A549 (cell line): Measurements from ENCODE around the gene P3H2.
A peak's percentile ranks its signal among the peaks of the same experiment; 100 is the strongest.

Experiments used
- BHLHE40 ChIP-seq: IDR thresholded peaks from 2 replicates; pipeline ENCODE4 v1.6.1; 2012; ENCODE audit warnings: low read depth, low read length, inconsistent platforms
- CBX8 ChIP-seq: fragments of 200-600 bp; sonication (generic); IDR thresholded peaks from 2 replicates; pipeline ENCODE4 v1.6.1; 2016
- E2F6 ChIP-seq: IDR thresholded peaks from 2 replicates; pipeline ENCODE4 v1.6.1; 2012; ENCODE audit warnings: low read depth, borderline replicate concordance
- EP300 ChIP-seq, 2 experiments: fragments of >200 bp; sonication (Bioruptor Twin); formaldehyde crosslinking; IDR thresholded peaks; 2 replicates in 1 of 2; 3 replicates in 1 of 2; pipeline ENCODE4 v1.6.1; 2016 to 2017
- ESRRA ChIP-seq: fragments of 150-350 bp; IDR thresholded peaks from 2 replicates; pipeline ENCODE4 v1.6.1; 2014; ENCODE audit warnings: mild to moderate bottlenecking, low read length, borderline replicate concordance
- HDAC2 ChIP-seq: fragments of 200-600 bp; sonication (generic); IDR thresholded peaks from 2 replicates; pipeline ENCODE4 v1.6.1; 2016
- JUN ChIP-seq, 2 experiments: fragments of >200 bp; sonication (Bioruptor Twin); formaldehyde crosslinking; IDR thresholded peaks; 2 replicates in 1 of 2; 3 replicates in 1 of 2; pipeline ENCODE4 v1.6.1; 2016 to 2017
- NPAS2 ChIP-seq: fragments of 250-450 bp; sonication (Bioruptor Pico); IDR thresholded peaks from 2 replicates; pipeline ENCODE4 v1.8.0; 2022; ENCODE audit warnings: mild to moderate bottlenecking, moderate library complexity, borderline replicate concordance
- POLR2A ChIP-seq: IDR thresholded peaks from 2 replicates; pipeline ENCODE4 v1.6.1; 2012; ENCODE audit warnings: mild to moderate bottlenecking, low read length
- REST ChIP-seq: fragments of 200-600 bp; sonication (generic); IDR thresholded peaks from 2 replicates; pipeline ENCODE4 v1.6.1; 2016; ENCODE audit warnings: antibody characterized with exemption, mild to moderate bottlenecking, moderate library complexity
- RFX5 ChIP-seq: fragments of 450-650 bp; IDR thresholded peaks from 2 replicates; pipeline ENCODE4 v1.7.1; 2014; ENCODE audit warnings: antibody characterized with exemption, mild to moderate bottlenecking, moderate library complexity
- TF ChIP-seq, protein P1 (sequence below): fragments of >200 bp; sonication (Bioruptor Twin); formaldehyde crosslinking; IDR thresholded peaks from 3 replicates; pipeline ENCODE4 v1.5.1; 2016
- TF ChIP-seq, protein P2 (sequence below): IDR thresholded peaks from 2 replicates; pipeline ENCODE4 v1.6.1; 2012

- TF ChIP-seq, protein P1, sequence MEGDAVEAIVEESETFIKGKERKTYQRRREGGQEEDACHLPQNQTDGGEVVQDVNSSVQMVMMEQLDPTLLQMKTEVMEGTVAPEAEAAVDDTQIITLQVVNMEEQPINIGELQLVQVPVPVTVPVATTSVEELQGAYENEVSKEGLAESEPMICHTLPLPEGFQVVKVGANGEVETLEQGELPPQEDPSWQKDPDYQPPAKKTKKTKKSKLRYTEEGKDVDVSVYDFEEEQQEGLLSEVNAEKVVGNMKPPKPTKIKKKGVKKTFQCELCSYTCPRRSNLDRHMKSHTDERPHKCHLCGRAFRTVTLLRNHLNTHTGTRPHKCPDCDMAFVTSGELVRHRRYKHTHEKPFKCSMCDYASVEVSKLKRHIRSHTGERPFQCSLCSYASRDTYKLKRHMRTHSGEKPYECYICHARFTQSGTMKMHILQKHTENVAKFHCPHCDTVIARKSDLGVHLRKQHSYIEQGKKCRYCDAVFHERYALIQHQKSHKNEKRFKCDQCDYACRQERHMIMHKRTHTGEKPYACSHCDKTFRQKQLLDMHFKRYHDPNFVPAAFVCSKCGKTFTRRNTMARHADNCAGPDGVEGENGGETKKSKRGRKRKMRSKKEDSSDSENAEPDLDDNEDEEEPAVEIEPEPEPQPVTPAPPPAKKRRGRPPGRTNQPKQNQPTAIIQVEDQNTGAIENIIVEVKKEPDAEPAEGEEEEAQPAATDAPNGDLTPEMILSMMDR: peak; percentile 6; the same call in 1 of the 3 replicates
- TF ChIP-seq POLR2A: no peak
- TF ChIP-seq EP300 (IDR thresholded peaks at IDR 0.05): no peak
- no peak for TF ChIP-seq BHLHE40
- TF ChIP-seq HDAC2: no peak
- no peak for TF ChIP-seq RFX5
- no peak for TF ChIP-seq E2F6
- no peak for TF ChIP-seq NPAS2 (CRISPR knock-in tag)
- no peak for TF ChIP-seq CBX8
- TF ChIP-seq REST: no peak
- TF ChIP-seq JUN (IDR thresholded peaks at IDR 0.05): no peak
- TF ChIP-seq, protein P2, sequence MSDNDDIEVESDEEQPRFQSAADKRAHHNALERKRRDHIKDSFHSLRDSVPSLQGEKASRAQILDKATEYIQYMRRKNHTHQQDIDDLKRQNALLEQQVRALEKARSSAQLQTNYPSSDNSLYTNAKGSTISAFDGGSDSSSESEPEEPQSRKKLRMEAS: no peak
- no peak for TF ChIP-seq ESRRA
Measured at GRCh38 chr3:189948724-189949045, 172.0 kb downstream of the P3H2 start.
